ENCODE data around the gene MEN1. TPM values are rescaled to one million over a fixed set of nuclear protein-coding genes. Genes with fewer than 3 reads are reported as not detected.
A peak's percentile ranks its signal among the peaks of the same experiment; 100 is the strongest.

MEN1 gene
- total and polyA plus RNA-seq, 2 of the 13 experiments (the other 11 are each of a cell fraction or from before 2014, with no cell fraction given), result 20.5 to 27.3 TPM

- TF ChIP-seq GMEB2 (CRISPR knock-in tag; IDR thresholded peaks at IDR 0.05; ENCODE audit: low read depth) (no peak), ZNF331 (CRISPR knock-in tag; IDR thresholded peaks at IDR 0.05) (peak; percentile 10; the same call in 1 of the 2 replicates), CBX2 (IDR thresholded peaks at IDR 0.05; ENCODE audit: low read depth, low read length) (no peak), CBX2 (CRISPR knock-in tag; IDR thresholded peaks at IDR 0.05; ENCODE audit: low read depth) (no peak), MED1 (CRISPR knock-in tag; IDR thresholded peaks at IDR 0.05) (peak; percentile 60; the same call in 1 of the 2 replicates), ONECUT2 (CRISPR knock-in tag; IDR thresholded peaks at IDR 0.05) (no peak), ZNF614 (CRISPR knock-in tag; IDR thresholded peaks at IDR 0.05; ENCODE audit: borderline replicate concordance) (no peak), MXI1 (IDR thresholded peaks at IDR 0.05; ENCODE audit: borderline replicate concordance, low read depth, low read length) (peak; percentile 74; the same call in 1 of the 3 replicates), NR2F6 (IDR thresholded peaks at IDR 0.05) (no peak; the same call in 1 of the 2 replicates), NR2F6 (CRISPR knock-in tag; IDR thresholded peaks at IDR 0.05) (no peak; the same call in 1 of the 2 replicates), HMGXB4 (CRISPR knock-in tag; IDR thresholded peaks at IDR 0.05; ENCODE audit: borderline replicate concordance in 1 of 2, low read depth in 1 of 2) (peak in 1 of 2 experiments; percentile 52; a peak in 1 of 4 replicates), GMEB1 (CRISPR knock-in tag; IDR thresholded peaks at IDR 0.05; ENCODE audit: borderline replicate concordance) (no peak), WIZ (CRISPR knock-in tag; IDR thresholded peaks at IDR 0.05) (no peak), SNAPC5 (CRISPR knock-in tag; IDR thresholded peaks at IDR 0.05; ENCODE audit: borderline replicate concordance) (no peak), NFKBIZ (CRISPR knock-in tag; IDR thresholded peaks at IDR 0.05) (no peak), CHD4 (IDR thresholded peaks at IDR 0.05; ENCODE audit: borderline replicate concordance, low read length) (no peak), SAP130 (CRISPR knock-in tag; IDR thresholded peaks at IDR 0.05; ENCODE audit: low read depth) (peak; percentile 83), ZC3H4 (CRISPR knock-in tag; IDR thresholded peaks at IDR 0.05; ENCODE audit: borderline replicate concordance) (no peak), ZNF704 (CRISPR knock-in tag; IDR thresholded peaks at IDR 0.05; ENCODE audit: borderline replicate concordance) (no peak), ELF3 (CRISPR knock-in tag; IDR thresholded peaks at IDR 0.05) (no peak)
These were observed 32.7 kb upstream of the MEN1 start (continued) for GRCh38 chr11:64842851-64843685.

All from HepG2 (cell line).